Upper lobe of left lung (tissue), 4 donors: ENCODE results near the gene AGO3.

Experiments used
- CTCF ChIP-seq, 6 experiments: fragments of 450-650 bp in 4 of 6; fragments of 200-600 bp in 2 of 6; sonication (generic) in 2 of 6; IDR thresholded peaks; one replicate each; pipeline ENCODE4 v1.5.1; 2016 to 2019; ENCODE audit warnings: antibody characterized with exemption in 6 of 6
- EP300 ChIP-seq, 4 donors: sonication (generic); formaldehyde crosslinking; IDR thresholded peaks; one replicate each; pipeline ENCODE4 v1.5.1; 2017; ENCODE audit warnings: antibody characterized with exemption in 4 of 4, control low read depth in 2 of 4
- POLR2AphosphoS5 ChIP-seq, 2 donors: sonication (generic); formaldehyde crosslinking; IDR thresholded peaks; one replicate each; pipeline ENCODE4 v1.5.1; 2017; ENCODE audit warnings: antibody characterized with exemption in 2 of 2

- TF ChIP-seq CTCF (IDR thresholded peaks at IDR 0.05) (no peak), POLR2AphosphoS5 (IDR thresholded peaks at IDR 0.05) (no peak), EP300 (IDR thresholded peaks at IDR 0.05) (no peak)
These were observed 28.2 kb upstream of the AGO3 start for GRCh38 chr1:35902671-35903070.
